ENCODE data around the gene OCIAD1.

- no peak for TF ChIP-seq TARDBP (IDR thresholded peaks at IDR 0.05)
- TF ChIP-seq ZNF384 (IDR thresholded peaks at IDR 0.05): no peak
- no peak for TF ChIP-seq FOXM1 (IDR thresholded peaks at IDR 0.05; ENCODE audit: borderline replicate concordance)
- TF ChIP-seq SP1 (IDR thresholded peaks at IDR 0.05): no peak
- no peak for TF ChIP-seq HDGF (IDR thresholded peaks at IDR 0.05; ENCODE audit: borderline replicate concordance)
- no peak for TF ChIP-seq ELF4 (IDR thresholded peaks at IDR 0.05)
- no peak for TF ChIP-seq ARNT (IDR thresholded peaks at IDR 0.05)
- no peak for TF ChIP-seq L3MBTL2 (conservative IDR thresholded peaks at IDR 0.05)
- no peak for TF ChIP-seq BHLHE40 (IDR thresholded peaks at IDR 0.05; ENCODE audit: borderline replicate concordance)
- no peak for TF ChIP-seq CTBP1 (IDR thresholded peaks at IDR 0.05; ENCODE audit: borderline replicate concordance)
- no peak for TF ChIP-seq LEF1 (IDR thresholded peaks at IDR 0.05; ENCODE audit: borderline replicate concordance)
- no peak for TF ChIP-seq FOXK2 (IDR thresholded peaks at IDR 0.05)
- TF ChIP-seq SUZ12 (IDR thresholded peaks at IDR 0.05): no peak
- TF ChIP-seq, protein P1, sequence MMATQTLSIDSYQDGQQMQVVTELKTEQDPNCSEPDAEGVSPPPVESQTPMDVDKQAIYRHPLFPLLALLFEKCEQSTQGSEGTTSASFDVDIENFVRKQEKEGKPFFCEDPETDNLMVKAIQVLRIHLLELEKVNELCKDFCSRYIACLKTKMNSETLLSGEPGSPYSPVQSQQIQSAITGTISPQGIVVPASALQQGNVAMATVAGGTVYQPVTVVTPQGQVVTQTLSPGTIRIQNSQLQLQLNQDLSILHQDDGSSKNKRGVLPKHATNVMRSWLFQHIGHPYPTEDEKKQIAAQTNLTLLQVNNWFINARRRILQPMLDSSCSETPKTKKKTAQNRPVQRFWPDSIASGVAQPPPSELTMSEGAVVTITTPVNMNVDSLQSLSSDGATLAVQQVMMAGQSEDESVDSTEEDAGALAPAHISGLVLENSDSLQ (IDR thresholded peaks at IDR 0.05): no peak
These were observed 27.2 kb downstream of the OCIAD1 start for GRCh38 chr4:48858130-48858529.

Data from HEK293T (cell line).